LNCAP (cell line): Measurements from ENCODE around the gene MASP1.

Source experiments
- CTCF ChIP-seq: fragments of 450-650 bp; IDR thresholded peaks from 2 replicates; pipeline ENCODE4 v1.5.1; 2017; ENCODE audit warnings: mild to moderate bottlenecking

The MASP1 gene

DNA sequence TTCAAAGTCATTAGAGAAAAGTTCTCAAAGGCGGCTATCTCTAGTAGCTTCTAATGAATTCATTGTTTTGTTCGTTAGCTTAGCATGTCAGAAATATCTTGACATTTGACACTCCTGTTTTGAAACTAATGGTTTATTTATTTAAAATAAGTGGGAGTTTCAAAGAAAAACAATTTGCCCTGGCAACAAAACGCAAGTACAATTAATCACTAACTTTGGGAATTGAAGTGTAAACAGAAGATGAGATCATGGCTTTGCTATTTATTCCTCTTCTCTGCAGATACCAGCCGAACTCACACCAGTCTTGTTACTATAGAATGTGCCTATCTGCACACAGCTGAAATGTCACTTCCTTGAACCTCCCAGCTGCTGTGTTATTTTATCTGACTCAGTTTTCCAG is 27.5 kb downstream of the MASP1 start:
- no peak for TF ChIP-seq CTCF

GRCh38 chr3:187263270-187263669 is 28.3 kb downstream of the MASP1 start:
- TF ChIP-seq CTCF = no peak

DNA sequence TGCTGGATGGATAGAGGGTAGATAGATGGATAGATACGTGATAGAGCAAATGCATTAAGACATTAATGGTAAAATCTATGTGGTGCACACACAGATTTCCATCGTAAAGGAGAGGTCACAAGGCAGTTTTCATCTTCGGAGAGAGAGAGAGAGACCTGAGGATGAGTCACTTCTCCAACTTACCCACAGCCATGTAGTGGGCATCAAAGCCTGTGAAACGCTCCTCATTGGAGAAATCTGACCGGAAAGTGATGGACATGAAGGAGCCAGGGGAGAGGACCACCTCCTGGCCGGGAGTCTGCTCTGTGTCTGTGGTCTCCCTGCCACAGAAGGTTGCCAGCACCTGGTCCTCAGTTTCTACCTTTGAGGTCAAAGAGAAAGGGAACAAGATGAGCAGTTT is 29.2 kb downstream of the MASP1 start:
- no peak for TF ChIP-seq CTCF

GRCh38 chr3:187261541-187261969 is 30.0 kb downstream of the MASP1 start:
- TF ChIP-seq CTCF = no peak

GRCh38 chr3:187259171-187259570 is 32.4 kb downstream of the MASP1 start:
- no peak for TF ChIP-seq CTCF

- TF ChIP-seq CTCF = no peak
These were observed 33.4 kb downstream of the MASP1 start for GRCh38 chr3:187257992-187258692.

DNA sequence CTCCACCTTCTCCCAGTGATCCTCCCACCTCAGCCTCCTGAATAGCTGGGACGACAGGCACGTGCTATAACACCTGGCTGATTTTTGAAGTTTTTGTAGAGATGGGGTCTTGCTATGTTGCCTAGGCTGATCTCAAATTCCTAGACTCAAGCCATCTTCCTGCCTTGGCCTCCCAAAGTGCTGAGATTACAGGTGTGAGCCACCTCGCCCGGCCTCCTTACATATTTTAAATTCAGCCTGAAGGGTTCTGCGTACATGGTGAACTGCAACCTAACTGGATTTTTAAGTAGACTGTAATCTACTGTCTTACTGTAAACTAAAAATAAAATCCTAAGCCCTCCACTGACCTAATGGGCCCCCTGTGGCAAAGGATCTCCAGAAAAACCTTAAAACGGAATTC is 34.1 kb downstream of the MASP1 start:
- no peak for TF ChIP-seq CTCF

GRCh38 chr3:187256051-187256616 is 35.4 kb downstream of the MASP1 start:
- no peak for TF ChIP-seq CTCF
